ENCODE results near the gene ZSCAN20.

Gene ZSCAN20

DNA sequence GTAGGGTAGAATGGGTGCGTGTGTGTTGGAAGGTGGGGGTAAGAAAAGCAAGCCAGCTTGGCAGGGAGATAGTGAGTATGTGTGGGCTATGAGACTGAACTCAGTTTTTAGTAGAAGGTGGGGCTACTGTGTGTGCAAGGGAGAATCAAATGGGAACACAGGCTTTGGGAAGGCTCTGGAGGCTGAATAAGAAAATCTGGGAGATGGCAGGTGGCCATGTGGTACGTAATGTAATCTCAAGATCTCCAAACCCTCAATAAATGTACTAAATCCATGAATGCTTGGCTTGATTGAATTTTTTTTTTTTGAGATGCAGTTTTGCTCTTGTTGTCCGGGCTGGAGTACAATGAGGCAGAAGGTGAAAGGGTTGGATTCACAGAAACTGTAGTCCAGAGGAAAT, 3.5 kb upstream of the ZSCAN20 start:
- H4K20me1 ChIP-seq (ENCODE audit: insufficient read depth, low read length, poor library complexity, severe bottlenecking) = no peaks in the 10 kb centered on the region
- peak overlapping the region; percentile 56 for H3K9ac ChIP-seq (ENCODE audit: low read depth, low read length, poor library complexity, severe bottlenecking)
- peak overlapping the region; percentile 62 for H3K4me2 ChIP-seq (ENCODE audit: low read depth, low read length, poor library complexity, severe bottlenecking)
- no peaks in the 10 kb centered on the region for H3K27me3 ChIP-seq (ENCODE audit: insufficient read depth, low read length, poor library complexity, severe bottlenecking)
- H3K9me3 ChIP-seq (ENCODE audit: insufficient read depth, low read depth, low read length) = no peaks in the 10 kb centered on the region
- TF ChIP-seq EZH2phosphoT487 (IDR thresholded peaks at IDR 0.05; ENCODE audit: borderline replicate concordance) = no peak
- TF ChIP-seq, protein P1, sequence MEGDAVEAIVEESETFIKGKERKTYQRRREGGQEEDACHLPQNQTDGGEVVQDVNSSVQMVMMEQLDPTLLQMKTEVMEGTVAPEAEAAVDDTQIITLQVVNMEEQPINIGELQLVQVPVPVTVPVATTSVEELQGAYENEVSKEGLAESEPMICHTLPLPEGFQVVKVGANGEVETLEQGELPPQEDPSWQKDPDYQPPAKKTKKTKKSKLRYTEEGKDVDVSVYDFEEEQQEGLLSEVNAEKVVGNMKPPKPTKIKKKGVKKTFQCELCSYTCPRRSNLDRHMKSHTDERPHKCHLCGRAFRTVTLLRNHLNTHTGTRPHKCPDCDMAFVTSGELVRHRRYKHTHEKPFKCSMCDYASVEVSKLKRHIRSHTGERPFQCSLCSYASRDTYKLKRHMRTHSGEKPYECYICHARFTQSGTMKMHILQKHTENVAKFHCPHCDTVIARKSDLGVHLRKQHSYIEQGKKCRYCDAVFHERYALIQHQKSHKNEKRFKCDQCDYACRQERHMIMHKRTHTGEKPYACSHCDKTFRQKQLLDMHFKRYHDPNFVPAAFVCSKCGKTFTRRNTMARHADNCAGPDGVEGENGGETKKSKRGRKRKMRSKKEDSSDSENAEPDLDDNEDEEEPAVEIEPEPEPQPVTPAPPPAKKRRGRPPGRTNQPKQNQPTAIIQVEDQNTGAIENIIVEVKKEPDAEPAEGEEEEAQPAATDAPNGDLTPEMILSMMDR (conservative IDR thresholded peaks at IDR 0.05; ENCODE audit: low read length) = no peak
- H3K4me3 ChIP-seq (ENCODE audit: low read length, poor library complexity, severe bottlenecking) = no peak overlapping the region
- peaks cover 47% of the 10 kb centered on the region for H3K4me1 ChIP-seq (ENCODE audit: insufficient read depth, low read length, poor library complexity, severe bottlenecking)
- no peaks in the 10 kb centered on the region for H3K36me3 ChIP-seq (ENCODE audit: insufficient read depth, low read length)
- H3K9me2 ChIP-seq (replicated peaks; ENCODE audit: low read depth, low read length) = no peaks in the 10 kb centered on the region
- H2AFZ ChIP-seq (ENCODE audit: low read length) = peak overlapping the region; percentile 22
- H3K79me2 ChIP-seq (ENCODE audit: insufficient read depth, low read length) = peaks cover 9% of the 10 kb centered on the region; the same call in 1 of the 2 replicates
- H3F3A ChIP-seq (ENCODE audit: low read depth) = 0 out of 2 replicates have a peak, but pooled peaks cover 4% of the 10 kb centered on the region

DNA sequence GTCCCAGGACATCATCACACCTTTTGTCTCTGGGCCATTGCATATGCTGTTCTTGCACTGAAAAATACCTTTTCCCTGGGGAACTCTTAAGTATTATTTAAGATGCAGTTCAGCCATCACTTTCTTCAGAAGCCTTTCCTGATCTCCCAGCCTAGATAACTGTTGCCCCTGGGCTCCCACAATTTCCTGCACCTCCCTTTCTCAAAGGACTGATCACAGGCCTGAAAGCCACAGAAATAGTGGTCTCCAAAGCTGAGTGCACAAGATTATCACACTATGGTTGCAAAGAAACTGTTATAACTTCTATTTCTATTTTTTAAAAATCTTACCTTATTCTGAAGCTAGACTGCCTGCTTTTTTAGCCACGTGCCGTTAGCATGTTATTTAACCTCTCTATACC, 2.8 kb upstream of the ZSCAN20 start:
- peak overlapping the region; percentile 56 for H3K9ac ChIP-seq (ENCODE audit: low read depth, low read length, poor library complexity, severe bottlenecking)
- H3K9me3 ChIP-seq (ENCODE audit: insufficient read depth, low read depth, low read length) = no peaks in the 10 kb centered on the region
- TF ChIP-seq EZH2phosphoT487 (IDR thresholded peaks at IDR 0.05; ENCODE audit: borderline replicate concordance) = no peak
- H3K36me3 ChIP-seq (ENCODE audit: insufficient read depth, low read length) = no peaks in the 10 kb centered on the region
- H3K4me3 ChIP-seq (ENCODE audit: low read length, poor library complexity, severe bottlenecking) = peak overlapping the region; percentile 49
- peak overlapping the region; percentile 62 for H3K4me2 ChIP-seq (ENCODE audit: low read depth, low read length, poor library complexity, severe bottlenecking)
- 0 out of 2 replicates have a peak, but pooled peaks cover 4% of the 10 kb centered on the region for H3F3A ChIP-seq (ENCODE audit: low read depth)
- peaks cover 9% of the 10 kb centered on the region; the same call in 1 of the 2 replicates for H3K79me2 ChIP-seq (ENCODE audit: insufficient read depth, low read length)
- no peaks in the 10 kb centered on the region for H3K9me2 ChIP-seq (replicated peaks; ENCODE audit: low read depth, low read length)
- H2AFZ ChIP-seq (ENCODE audit: low read length) = peak overlapping the region; percentile 85; the same call in 1 of the 2 replicates
- H3K27me3 ChIP-seq (ENCODE audit: insufficient read depth, low read length, poor library complexity, severe bottlenecking) = no peaks in the 10 kb centered on the region
- H4K20me1 ChIP-seq (ENCODE audit: insufficient read depth, low read length, poor library complexity, severe bottlenecking) = no peaks in the 10 kb centered on the region
- peaks cover 47% of the 10 kb centered on the region for H3K4me1 ChIP-seq (ENCODE audit: insufficient read depth, low read length, poor library complexity, severe bottlenecking)

DNA sequence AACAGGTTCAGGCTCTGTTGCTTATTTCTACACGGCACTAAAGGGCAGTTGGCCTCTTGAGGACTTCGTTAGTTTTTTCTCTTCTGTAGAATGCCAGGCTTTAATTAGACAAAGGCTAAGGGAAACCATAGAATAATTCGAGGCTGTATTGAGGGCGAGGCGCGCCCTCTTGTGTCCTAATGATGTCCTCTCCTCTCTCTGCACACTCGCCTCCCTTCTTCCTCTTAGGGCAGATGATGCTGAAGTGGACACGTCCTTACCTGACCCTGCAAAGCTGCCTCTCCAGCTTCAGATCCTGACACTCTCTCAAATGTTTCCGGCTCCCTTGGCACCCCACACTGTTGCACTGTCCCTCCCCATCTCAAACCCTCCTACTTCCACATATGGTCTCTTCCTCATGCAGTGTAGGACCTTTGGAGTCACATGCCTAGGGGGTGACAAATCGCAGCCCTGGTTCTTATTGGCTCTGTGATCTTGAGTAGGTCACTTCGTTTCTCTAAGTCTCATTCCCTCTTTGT, 1.9 kb upstream of the ZSCAN20 start:
- Histone ChIP-seq H3K4me1 (ENCODE audit: insufficient read depth, low read length, poor library complexity, severe bottlenecking) (peaks cover 47% of the 10 kb centered on the region), H4K20me1 (ENCODE audit: insufficient read depth, low read length, poor library complexity, severe bottlenecking) (no peaks in the 10 kb centered on the region), H3K4me3 (ENCODE audit: low read length, poor library complexity, severe bottlenecking) (peak overlapping the region; percentile 49), H3F3A (ENCODE audit: low read depth) (0 out of 2 replicates have a peak, but pooled peaks cover 4% of the 10 kb centered on the region), H3K27me3 (ENCODE audit: insufficient read depth, low read length, poor library complexity, severe bottlenecking) (no peaks in the 10 kb centered on the region), H3K9me3 (ENCODE audit: insufficient read depth, low read depth, low read length) (no peaks in the 10 kb centered on the region), H3K9me2 (replicated peaks; ENCODE audit: low read depth, low read length) (no peaks in the 10 kb centered on the region), H3K9ac (ENCODE audit: low read depth, low read length, poor library complexity, severe bottlenecking) (peak overlapping the region; percentile 56), H3K36me3 (ENCODE audit: insufficient read depth, low read length) (no peaks in the 10 kb centered on the region), H2AFZ (ENCODE audit: low read length) (peak overlapping the region; percentile 85), H3K79me2 (ENCODE audit: insufficient read depth, low read length) (peaks cover 9% of the 10 kb centered on the region; the same call in 1 of the 2 replicates), H3K4me2 (ENCODE audit: low read depth, low read length, poor library complexity, severe bottlenecking) (peak overlapping the region; percentile 62)
- TF ChIP-seq, protein P1 (conservative IDR thresholded peaks at IDR 0.05; ENCODE audit: low read length) = peak; percentile 87
- TF ChIP-seq EZH2phosphoT487 (IDR thresholded peaks at IDR 0.05; ENCODE audit: borderline replicate concordance) = no peak

DNA sequence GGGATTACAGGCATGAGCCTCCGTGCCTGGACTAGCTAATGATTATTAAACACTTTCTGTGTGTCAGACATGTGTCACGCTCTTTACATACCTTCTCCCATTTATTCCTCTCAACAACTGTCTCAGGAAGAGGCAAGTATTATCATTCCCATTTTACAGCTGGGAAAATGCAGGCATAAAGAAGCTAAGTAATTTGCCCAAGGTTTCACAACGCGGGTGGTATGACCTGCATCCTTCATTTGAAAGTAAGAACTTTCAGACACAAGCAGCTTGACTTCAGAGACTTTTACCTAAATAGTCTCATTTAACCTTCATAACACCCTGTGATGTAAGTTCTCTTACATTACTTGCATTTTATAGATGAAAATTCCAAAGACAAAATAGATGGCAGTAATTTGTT, 1.0 kb upstream of the ZSCAN20 start:
- H4K20me1 ChIP-seq (ENCODE audit: insufficient read depth, low read length, poor library complexity, severe bottlenecking) = no peaks in the 10 kb centered on the region
- no peaks in the 10 kb centered on the region for H3K27me3 ChIP-seq (ENCODE audit: insufficient read depth, low read length, poor library complexity, severe bottlenecking)
- no peak for TF ChIP-seq EZH2phosphoT487 (IDR thresholded peaks at IDR 0.05; ENCODE audit: borderline replicate concordance)
- TF ChIP-seq, protein P1 (conservative IDR thresholded peaks at IDR 0.05; ENCODE audit: low read length) = no peak
- no peaks in the 10 kb centered on the region for H3K36me3 ChIP-seq (ENCODE audit: insufficient read depth, low read length)
- H3K4me1 ChIP-seq (ENCODE audit: insufficient read depth, low read length, poor library complexity, severe bottlenecking) = peaks cover 47% of the 10 kb centered on the region
- no peak overlapping the region for H2AFZ ChIP-seq (ENCODE audit: low read length)
- H3K9me2 ChIP-seq (replicated peaks; ENCODE audit: low read depth, low read length) = no peaks in the 10 kb centered on the region
- peak overlapping the region; percentile 58 for H3K9ac ChIP-seq (ENCODE audit: low read depth, low read length, poor library complexity, severe bottlenecking)
- H3F3A ChIP-seq (ENCODE audit: low read depth) = 0 out of 2 replicates have a peak, but pooled peaks cover 4% of the 10 kb centered on the region
- peak overlapping the region; percentile 81 for H3K4me2 ChIP-seq (ENCODE audit: low read depth, low read length, poor library complexity, severe bottlenecking)
- no peak overlapping the region for H3K4me3 ChIP-seq (ENCODE audit: low read length, poor library complexity, severe bottlenecking)
- H3K79me2 ChIP-seq (ENCODE audit: insufficient read depth, low read length) = peaks cover 9% of the 10 kb centered on the region; the same call in 1 of the 2 replicates
- H3K9me3 ChIP-seq (ENCODE audit: insufficient read depth, low read depth, low read length) = no peaks in the 10 kb centered on the region

All from Loucy (cell line).